Activated CD8-positive, alpha-beta memory T cell treated with anti-CD3 and anti-CD28 coated beads, Interleukin-2, amount 50 U/mL, for 1 hour (primary cell): ENCODE measurements around the gene RASSF4.

Experiments
- DNase-seq: peaks from one replicate; pipeline ENCODE4 v3.0.0-alpha.2; 2020; ENCODE audit errors: extremely low read depth

The RASSF4 gene

DNA sequence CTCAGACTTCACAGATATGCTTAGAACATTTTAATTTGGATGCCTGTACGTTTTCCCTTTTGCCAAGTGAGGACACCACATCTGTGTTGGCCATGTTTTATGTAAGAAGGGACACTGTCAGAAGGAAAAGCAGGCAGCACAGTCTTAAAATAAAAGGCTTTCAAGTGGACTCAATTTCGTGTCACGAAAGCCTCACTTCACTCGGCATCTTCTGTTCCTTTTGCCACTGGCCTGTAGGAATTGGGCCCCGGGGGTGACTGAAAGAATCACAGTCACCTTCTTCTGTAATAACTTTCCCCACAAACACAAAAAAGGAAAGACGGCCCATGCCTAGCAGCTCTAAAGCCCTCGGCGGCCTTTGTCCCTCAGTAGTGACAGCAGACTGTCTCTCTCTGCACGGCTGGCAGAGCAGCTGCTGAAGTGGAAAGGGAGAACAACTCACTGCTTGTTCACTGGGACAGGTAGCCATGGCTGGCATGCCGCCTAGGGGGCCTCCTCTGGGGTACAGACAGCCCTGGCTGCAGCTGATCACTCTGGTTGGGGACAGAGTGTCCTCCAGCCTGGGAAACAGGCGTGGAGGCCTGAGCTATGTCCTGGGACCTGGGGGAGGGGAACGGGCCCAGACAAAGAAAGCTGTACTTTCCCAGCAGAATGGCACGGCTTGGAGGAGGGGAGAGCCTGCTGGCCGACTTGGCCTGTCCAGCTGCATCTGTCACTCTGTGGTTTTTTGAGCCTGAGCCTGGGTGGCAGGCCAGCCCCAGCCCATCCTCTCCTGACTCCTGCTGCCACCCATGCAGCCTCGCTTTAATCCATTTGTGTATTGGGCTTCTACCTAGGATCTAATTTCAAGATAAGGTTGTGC lies 4.4 kb downstream of the RASSF4 start:
- DNase-seq: no peak

DNA sequence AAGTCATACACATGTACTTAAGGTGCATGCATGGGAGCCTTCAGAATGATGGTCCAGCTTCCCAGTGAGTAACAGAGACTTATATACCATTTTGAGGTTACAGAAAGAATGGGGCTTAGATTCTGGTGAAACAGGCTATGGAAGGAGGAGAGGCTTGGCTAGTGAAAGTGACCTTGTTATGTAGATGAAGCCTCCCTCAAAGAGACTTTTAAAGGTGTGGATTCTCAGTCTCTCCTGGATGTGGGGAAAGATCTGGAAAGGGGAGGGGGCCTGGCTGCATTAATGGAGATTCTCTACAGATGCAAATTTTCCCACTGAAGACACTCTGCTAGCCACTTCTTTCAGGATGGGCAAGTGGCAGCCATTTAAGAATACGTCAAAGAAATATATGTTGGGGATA lies 5.5 kb downstream of the RASSF4 start:
- no peak for DNase-seq

DNA sequence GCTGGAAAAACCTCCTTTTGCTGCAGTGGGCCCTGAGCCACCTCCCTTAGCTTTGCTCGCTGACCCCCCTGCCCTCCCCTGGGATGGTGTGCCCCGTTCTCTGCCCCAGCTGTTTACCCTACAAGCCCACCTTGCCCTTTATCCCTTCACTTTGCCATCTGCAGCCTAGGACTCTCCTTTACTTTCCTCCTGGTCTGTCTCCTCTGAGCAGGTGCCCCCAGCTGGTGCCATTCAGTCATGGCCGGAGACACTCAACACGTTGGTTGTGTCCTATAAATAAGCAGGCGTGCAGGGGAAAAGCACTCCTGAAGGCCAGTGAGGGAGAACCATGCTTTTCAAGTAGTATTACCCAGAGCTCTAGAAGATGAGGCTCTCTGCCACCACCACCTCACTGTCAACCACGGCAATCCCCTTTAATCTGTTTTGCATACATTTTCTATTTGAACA lies 6.1 kb downstream of the RASSF4 start:
- DNase-seq: no peak

DNA sequence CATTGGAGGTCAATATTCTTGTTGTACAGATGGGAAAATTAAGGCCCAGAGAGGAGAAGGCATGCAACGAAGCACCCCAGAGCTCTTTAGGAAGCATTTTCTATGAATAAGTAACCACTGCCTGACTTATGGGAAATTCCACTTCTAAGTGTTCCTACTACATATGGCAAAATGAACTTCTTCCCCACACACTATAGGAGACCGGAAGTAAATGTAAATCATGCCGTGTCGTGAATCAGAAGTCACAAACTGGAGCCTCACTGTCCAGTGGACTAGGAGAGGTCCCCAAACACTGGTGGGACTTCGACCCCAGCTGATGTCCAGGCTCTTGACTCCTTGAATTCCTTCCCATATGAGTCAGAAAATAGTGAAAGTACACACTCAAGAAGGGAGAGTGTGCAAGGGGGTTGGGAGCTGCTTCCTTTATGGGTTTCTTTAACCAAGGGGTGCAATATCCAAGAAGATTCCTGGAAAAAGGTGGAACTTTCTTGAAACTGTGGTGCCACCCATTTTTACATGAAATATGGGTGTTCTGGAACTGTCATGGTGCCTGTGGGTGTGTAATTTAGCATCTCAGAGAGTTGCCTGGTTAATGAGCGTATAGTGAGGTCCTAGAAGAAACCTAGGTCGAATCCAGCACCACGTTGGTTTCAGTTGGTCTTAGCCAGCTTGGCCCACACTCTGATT lies 6.7 kb downstream of the RASSF4 start:
- no peak for DNase-seq

DNA sequence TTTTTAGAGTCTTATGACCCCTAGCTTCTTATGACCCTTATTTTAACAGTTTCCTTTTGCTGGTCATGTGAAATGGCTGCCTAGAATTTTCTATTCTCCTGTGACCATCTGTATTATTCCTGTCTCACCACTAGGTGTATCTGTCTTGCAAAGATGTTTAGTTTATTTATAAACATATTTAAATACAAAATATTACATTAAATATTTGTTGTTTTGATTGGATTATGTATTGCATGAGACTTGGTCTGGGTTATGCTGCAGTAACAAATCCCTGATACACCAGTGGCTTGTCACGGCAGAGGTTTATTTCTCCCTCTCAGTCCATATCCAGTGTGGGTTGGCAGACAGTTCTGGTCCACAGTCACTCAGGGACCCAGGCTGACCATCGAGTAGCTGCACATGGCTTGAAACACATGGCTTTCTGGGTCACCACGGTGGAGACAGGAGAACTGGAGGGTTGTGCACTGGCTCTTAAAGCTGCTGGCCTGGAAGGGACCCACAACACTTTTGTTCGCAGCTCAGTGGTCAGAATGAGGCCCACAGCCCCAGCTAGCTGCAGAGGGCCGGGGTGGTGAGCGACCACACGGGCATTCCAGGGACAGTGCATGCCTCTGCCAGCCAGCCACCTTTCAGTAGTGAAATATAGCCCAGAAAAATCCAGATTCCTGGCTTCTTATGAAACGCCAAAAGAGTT lies 7.4 kb downstream of the RASSF4 start:
- DNase-seq: no peak

DNA sequence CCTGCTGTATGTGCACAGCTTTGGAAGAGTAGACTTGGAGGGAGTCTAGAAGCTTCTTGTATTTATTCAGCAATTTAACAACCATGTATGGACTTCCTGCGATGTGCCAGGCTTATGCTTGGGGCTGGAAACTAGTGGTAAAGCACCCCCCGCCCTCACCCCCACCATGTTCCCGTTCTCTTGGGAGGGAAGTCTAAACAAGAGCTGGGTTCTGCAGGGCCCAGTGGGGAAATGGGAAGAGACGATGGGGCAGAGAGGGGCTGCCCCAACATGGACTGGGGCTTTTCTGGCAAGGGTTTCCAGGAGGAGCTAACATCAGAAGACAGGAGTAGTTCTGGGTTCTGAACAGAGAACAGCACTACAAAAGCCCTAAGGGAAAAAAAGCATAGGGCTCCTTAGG lies 8.0 kb downstream of the RASSF4 start:
- DNase-seq: no peak

DNA sequence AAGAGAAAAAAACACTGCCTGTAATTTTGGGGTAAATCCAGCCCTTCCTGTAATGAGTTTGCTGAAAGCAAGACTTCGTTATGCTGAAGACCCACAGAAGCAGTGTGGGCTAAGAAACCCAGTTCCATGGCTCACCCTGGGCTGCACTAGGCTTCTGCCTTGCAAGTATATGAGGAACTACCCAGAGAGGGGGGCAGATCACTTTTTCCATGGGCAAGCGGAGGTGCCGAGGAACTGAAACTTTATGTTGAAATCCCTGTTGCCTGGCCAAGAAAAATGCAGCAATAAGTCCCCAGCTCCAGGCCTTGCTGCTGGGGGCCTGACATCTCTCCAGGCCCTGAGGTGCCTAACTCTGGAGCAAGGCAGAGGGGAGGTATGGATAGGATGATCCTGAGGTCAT lies 8.5 kb downstream of the RASSF4 start:
- no peak for DNase-seq

DNA sequence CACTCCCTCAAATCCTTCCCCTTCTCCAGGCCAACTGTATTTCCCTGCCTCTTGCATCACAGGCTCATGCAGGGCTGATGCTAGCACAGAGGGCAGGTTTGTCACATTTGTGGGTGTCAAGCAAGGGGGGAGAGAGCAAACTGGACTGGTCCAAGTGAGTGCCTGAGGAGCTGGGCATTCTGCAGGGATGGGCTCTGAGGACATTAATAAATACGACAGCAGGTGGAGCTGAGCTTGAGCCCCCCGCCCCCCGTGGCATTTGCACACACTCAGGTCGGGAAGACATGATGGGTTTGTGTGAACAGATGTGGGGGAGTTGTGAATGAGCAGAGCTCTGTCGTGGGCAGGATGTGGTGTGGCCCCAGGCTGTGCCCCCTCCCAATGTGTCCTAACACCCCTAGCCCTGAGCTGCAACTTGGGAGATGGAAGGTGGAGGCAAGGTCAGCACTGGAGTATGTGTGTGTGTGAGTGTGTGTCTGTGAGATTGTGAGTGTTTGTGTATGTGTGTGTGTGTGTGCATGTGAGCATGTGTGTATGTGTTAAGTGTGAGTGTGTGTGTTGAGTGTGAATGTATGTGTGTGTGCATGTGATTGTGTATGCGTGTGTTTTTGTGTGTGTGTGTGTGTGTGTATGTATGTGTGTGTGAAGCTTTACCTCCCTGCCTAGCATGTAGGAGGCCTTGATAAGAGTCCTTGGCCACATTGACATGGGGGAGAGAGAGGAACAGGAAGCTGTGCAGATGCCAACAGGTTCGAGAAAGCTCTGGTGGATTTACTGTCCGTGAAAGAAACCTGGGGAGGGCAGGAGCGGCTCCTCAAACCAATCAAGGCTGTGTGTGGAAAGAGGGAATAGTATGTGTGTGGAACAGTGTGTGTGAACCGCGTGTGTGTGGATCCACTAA lies 9.1 kb downstream of the RASSF4 start:
- no peak for DNase-seq

DNA sequence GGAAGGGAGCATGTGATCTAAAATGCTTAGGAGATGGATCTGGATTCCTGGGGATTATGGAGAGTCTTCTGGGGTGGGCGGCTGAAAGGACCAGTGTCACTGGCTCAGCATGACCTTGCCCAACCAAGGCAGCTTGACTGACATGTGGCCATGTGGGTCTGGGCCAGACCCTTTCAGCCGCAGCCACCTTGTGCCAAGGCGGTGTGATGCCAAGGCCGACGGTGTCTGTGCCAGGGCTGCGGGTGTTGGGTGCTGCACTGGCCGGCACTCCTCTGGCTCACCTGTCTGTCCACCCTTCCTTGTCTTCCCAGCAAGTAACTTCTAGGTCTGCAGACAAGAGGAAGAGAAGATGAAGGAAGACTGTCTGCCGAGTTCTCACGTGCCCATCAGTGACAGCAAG lies 10.3 kb downstream of the RASSF4 start:
- DNase-seq: no peak

DNA sequence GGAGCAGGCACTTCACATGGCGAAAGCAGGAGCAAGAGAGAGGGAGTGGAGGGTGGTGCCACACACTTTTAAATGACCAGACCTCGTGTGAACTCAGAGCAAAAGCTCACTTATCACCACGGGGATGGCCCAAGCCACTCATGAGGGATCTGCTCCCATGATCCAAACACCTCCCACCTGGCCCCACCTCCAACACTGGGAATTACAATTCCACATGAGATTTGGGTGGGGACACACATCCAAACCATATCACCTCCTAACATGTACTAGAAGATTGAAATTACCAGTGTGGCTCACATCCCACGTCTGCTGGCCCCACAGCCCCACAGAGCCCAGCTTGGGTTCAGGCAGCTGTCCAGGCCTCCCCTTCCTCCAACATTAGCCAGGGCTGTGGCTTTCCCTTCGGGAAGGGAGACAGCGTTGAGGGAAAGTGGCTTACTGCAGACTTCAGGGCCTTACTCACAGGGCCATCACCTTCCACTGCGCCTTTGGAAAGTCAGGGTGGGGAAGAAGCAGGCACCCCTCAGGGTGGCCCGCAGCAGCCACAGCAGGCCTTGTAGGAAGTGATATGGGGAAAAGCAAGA lies 11.3 kb downstream of the RASSF4 start:
- no peak for DNase-seq

DNA sequence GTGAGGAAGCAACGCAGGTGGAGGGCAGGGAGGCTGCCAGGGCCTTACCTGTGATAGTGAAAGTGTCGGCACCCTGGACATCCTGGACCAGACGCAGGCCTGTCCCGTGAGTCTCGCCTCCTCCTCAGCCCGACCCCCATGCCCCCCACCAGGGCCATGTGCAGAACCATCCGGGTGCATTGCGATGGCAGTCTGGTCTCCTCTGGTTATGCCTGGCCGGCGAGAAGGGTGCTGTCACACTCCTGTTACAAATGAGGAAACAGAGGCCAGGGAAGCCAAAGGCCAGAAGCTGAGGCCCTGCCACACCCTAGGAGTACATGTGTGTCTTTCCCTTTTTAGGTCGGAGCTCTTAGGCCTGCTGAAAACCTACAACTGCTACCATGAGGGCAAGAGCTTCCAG lies 11.8 kb downstream of the RASSF4 start:
- DNase-seq: no peak

DNA sequence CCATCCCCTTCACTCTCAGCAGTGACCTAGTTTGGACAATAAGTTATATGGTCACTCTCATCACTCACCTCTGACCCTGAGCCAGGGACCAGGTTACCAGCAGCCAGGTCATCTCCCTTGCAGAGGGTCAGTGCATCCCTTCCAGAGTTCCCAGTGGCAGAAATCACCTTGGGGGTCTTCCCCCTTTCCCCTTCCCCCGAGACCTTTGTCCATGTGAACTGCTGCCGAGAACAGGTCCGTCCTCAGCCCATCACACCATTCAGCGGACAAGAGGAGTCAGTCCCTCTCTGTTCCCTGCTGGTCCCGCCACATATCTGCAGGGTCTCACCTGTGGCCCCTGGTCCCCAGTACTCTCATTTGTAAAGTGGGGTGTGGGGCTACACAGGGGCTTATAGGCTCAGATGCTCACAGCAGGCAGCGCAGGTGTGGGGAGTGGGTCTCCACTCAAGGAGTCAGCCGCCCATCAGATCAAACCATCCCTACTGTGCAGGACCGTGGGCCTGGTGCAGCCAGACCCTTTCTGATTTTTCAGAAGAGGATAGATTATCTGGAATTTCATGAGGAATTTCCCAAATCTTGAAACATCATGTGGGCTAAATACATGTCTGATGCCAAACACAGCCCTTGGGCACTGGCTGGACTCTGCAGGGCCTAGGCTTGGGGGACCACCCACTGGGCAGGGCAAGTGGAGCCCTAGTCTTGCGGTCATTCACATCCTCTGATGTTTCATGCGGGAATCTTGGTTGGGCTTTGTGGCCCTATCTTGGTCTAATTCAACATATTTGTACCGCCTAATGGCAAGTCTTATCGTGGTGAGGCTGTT lies 12.5 kb downstream of the RASSF4 start:
- DNase-seq: no peak

DNA sequence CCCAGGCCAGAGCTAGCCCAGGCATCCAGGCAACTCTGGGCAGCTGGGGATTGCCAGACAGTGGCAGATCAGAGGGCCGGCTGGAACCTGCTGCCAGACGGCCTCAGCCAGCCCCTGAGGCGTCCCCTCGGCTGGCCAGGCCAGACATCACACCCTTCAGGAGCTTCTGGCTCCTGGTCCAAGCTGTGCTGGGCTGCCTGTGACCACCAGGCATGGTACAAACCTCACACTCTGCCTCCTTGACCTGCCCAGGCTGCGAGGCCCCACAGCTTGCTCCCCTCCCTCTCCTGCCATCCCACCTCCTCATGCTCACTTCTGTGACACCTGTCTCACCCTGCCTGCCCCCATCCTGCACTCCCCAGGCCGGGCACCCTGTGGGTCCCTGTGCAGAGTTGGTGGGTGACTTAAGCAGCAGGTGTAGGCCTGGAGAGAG lies 13.3 kb downstream of the RASSF4 start:
- DNase-seq: no peak

DNA sequence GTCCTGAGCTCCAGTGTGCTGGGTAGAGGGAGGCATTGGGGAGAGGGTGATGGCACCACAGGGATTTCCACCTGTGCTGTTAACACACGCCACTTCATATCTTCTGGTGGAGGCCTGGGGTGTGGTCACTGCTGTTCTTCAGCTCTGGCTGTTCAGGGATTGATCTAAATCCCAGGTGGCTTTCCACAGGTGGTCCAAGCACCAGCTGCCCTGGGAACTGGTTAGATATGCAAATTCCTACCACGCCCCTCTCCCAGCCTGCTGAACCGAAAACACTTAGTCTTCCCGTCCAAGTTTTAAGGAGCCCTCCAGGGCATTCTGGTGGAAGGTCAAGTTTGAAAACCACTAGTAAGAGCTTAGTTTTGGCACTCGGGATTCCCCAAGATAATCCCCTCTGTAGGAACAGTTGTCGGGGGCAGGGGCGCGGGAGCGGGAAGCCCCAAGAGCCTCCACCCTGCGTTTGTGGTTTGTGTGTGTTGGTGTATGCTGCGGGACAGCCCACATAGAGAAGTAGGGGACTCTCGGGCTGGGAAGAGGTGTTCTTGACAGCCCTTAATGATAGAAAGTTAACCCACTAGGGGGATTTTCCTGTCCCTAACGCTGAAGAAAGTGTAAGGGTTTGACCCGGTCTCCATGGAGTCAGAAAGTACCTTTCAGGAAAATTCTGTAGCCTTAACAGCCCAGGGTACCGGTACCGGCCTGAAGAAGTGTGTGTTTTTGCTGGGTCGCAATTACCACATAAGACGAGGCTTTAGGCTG lies 13.9 kb downstream of the RASSF4 start:
- DNase-seq: no peak

DNA sequence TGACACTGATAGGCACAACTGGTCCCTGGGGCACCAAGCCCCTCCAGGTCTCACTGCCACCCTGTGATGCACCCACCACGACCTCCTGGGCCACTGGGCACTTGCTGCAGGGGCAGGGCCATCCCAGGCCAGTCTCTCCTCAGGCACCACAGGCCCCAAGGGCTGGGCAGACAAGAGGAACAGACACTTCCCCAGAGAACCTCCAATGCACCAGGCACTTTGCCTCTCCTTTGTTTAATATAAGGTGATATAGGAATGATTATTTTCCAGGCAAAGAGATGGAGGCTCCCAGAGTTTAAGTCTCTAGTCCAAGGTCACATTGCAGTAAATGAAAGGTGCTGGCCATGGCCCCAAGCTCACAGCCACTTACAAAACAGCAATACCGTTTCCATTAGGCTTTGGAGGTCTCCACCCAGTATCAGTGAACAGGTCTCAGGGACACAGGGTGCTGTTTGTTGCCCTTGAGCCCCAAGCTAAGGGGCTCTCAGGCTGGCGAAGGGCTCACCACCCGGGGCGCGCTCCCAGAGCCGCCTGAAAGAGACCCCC lies 14.6 kb downstream of the RASSF4 start:
- no peak for DNase-seq

DNA sequence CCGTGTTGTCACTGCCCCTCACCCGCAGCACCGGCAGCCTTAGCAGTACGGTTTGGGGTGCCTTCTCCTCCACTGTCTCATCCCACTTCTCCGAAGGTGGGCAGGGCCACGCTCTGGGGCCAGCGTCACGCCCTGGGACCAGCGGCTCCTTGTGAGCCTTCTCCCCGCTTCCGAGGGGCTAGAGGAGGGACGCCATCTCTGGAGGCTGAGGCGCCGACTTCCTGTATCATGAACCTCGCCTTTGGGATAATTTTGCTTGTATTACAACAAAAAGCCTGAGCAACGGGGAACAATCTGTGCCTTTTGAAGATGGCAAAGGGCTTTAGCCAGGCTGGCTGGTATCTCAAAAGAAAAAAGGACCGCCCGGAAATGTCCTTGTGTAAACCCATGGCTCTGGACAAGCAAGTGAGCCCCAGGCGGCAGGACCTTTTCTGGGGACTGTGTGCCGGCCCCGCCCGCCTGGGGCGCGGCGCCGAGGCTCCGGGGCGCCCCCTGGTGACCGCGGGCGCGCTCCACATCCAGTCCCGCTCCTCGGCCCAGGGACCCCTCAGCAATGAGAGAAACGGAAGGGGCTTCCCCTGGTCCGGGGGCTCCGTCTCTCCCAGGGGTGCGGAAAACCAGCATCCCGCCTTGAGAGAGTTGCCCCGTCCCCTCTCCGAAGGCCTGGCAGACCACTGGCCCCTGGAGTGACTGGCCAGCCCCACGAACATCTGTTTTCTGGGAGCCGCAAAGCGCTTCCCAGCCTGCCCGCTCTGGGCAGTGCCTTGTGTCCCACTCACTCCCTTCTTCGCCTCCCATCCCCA lies 15.2 kb downstream of the RASSF4 start:
- DNase-seq: no peak

DNA sequence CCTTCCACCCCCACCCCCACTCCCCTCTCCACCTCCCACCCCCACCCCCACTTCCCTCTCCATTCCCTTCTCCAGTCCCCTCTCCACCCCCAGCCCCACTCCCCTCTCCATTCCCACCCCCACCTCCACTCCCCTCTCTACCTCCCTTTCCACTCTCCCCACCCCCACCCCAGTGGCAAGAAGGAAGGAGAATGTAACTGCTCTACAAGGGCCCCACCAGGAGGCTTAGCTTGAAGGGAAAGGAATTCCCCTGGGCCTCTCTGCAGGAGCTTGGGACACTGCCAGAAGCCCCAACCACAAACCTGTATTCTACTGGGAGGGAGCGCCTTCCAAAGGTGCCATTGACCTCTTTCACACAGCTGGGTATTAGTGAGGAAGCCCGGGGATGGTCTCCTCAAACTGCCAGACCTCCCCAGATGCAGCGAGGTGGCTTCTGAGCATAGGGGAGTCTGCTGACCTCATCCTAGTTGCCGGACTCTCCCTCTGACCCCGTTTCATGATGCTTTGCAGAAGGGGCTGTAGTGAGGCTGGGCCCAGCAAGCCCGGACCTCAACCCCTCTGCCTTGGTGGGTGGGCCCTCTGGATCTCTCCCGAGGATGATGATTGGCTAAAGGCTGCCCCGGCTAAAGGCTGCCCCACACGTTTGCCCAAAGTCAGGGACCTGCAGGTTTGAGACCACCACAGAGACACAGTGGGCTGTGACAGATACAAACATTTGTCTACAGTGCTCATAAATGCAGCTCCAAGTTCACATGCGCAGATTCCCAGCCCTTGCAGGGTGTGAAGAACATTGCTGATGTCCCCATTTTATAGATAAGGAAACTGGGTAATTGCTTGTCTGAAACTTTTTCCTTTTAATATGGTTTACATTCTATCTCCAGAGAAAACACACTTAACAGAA lies 16.1 kb downstream of the RASSF4 start:
- DNase-seq: no peak
